ENCODE results near the gene ARRDC2.

- TF ChIP-seq ARNT (IDR thresholded peaks at IDR 0.05) (no peak), SP1 (IDR thresholded peaks at IDR 0.05) (no peak), FOXA1 (IDR thresholded peaks at IDR 0.05) (no peak), HDGF (IDR thresholded peaks at IDR 0.05; ENCODE audit: borderline replicate concordance) (no peak), BHLHE40 (IDR thresholded peaks at IDR 0.05; ENCODE audit: borderline replicate concordance) (no peak), ELF4 (IDR thresholded peaks at IDR 0.05) (no peak), FOXM1 (IDR thresholded peaks at IDR 0.05; ENCODE audit: borderline replicate concordance) (no peak), PKNOX1 (IDR thresholded peaks at IDR 0.05) (no peak), SUZ12 (IDR thresholded peaks at IDR 0.05) (no peak), TARDBP (IDR thresholded peaks at IDR 0.05) (no peak)
Observed at GRCh38 chr19:18057557-18057956, 49.6 kb downstream of the ARRDC2 start.

Measured in HEK293T (cell line).